ENCODE data around the gene E2F7. TPM values are rescaled to one million over a fixed set of nuclear protein-coding genes. Genes with fewer than 3 reads are reported as not detected.

E2F7 gene
- total and polyA plus RNA-seq, 2 of the 13 experiments (the other 11 are each of a cell fraction or from before 2014, with no cell fraction given), result 1.7 to 7.3 TPM

GRCh38 chr12:76976777-76977382, 88.5 kb downstream of the E2F7 start:
- POLR2A ChIA-PET, result no interaction called here
- H3K27ac ChIP-seq (ENCODE audit: extremely low read length, insufficient read depth, low read length), result no peak overlapping the region
- no peaks in the 10 kb centered on the region for H3K9me3 ChIP-seq (ENCODE audit: low read length)
- in situ Hi-C loops (cut with HindIII; ENCODE audit: extremely low pct_ligation_motif_present, low pct_unique_long_range_greater_than_20kb), result no loop called here
- no TSS peak for BruUV-seq (replicated peaks)
- no peaks in the 10 kb centered on the region for H3K4me1 ChIP-seq (ENCODE audit: insufficient read depth, low read length)
- FAIRE-seq (no peak), DNase-seq (ENCODE audit: low spot score) (no peak), ATAC-seq (no peak)
- no peaks in the 10 kb centered on the region for H4K20me1 ChIP-seq (ENCODE audit: insufficient read depth, low read length)
- intact Hi-C loops (cut with micrococcal nuclease; ENCODE audit: unreplicated experiment), result no loop called here
- CTCF ChIA-PET (ENCODE audit: low intra/inter-chr PET ratio, low total read pairs), result no interaction called here
- H3K4me3 ChIP-seq (replicated peaks in 1 of 3; ENCODE audit: insufficient read depth in 1 of 3, low read depth in 2 of 3, low read length in 3 of 3), result no peak overlapping the region
- no peaks in the 10 kb centered on the region for H3K36me3 ChIP-seq (replicated peaks in 1 of 2; ENCODE audit: control insufficient read depth in 1 of 2, insufficient read depth in 2 of 2, low read length in 2 of 2)
- 7% methylated on average over 2 of the region's 2 CpGs for WGBS (ENCODE audit: low lambda C conversion rate)
- H3K4me2 ChIP-seq (ENCODE audit: low read depth, low read length), result no peak overlapping the region
- H2AFZ ChIP-seq (ENCODE audit: low read length), result no peak overlapping the region
- H3K9ac ChIP-seq (ENCODE audit: insufficient read depth, low read depth, low read length), result no peak overlapping the region
- no peaks in the 10 kb centered on the region for H3K79me2 ChIP-seq (ENCODE audit: insufficient read depth, low read length)
- no peaks in the 10 kb centered on the region for H3K27me3 ChIP-seq (ENCODE audit: control insufficient read depth in 1 of 2, insufficient read depth in 2 of 2, low read length in 2 of 2)
- TF ChIP-seq DDIT3 (CRISPR knock-in tag; IDR thresholded peaks at IDR 0.05) (no peak), ZNF598 (CRISPR knock-in tag; IDR thresholded peaks at IDR 0.05; ENCODE audit: borderline replicate concordance) (no peak), ZNF646 (CRISPR knock-in tag; IDR thresholded peaks at IDR 0.05) (no peak), NR0B2 (CRISPR knock-in tag; IDR thresholded peaks at IDR 0.05) (no peak), HMGXB4 (CRISPR knock-in tag; IDR thresholded peaks at IDR 0.05; ENCODE audit: borderline replicate concordance in 1 of 2, low read depth in 1 of 2) (no peak), SYNCRIP (IDR thresholded peaks at IDR 0.05; ENCODE audit: insufficient read depth, low read depth, low read length) (no peak), RELA (CRISPR knock-in tag; IDR thresholded peaks at IDR 0.05) (no peak), SAFB2 (CRISPR knock-in tag; IDR thresholded peaks at IDR 0.05; ENCODE audit: borderline replicate concordance, low read depth) (no peak)
